Mesenchymal stem cell (in vitro differentiated cells and primary cell): Measurements from ENCODE around the gene DGKH.

Experiments
- DNase-seq: peaks from one replicate; pipeline ENCODE4 v3.0.0-alpha.2; 2013
- H2AFZ ChIP-seq: one replicate; pipeline ENCODE4 v1.6.1; 2013; ENCODE audit warnings: low read depth, mild to moderate bottlenecking, control low read depth, inconsistent platforms, low read length, moderate library complexity
- H2AK5ac ChIP-seq: 2 replicates; pipeline ENCODE4 v1.6.1; 2013; ENCODE audit warnings: low read length, moderate library complexity, mild to moderate bottlenecking, inconsistent platforms; ENCODE audit not compliant: severe bottlenecking
- H2BK120ac ChIP-seq: one replicate; pipeline ENCODE4 v1.6.1; 2013; ENCODE audit warnings: low read depth, mild to moderate bottlenecking, inconsistent platforms, low read length, moderate library complexity
- H2BK12ac ChIP-seq, 2 experiments: one replicate each; pipeline ENCODE4 v1.6.1; 2013; ENCODE audit warnings: inconsistent platforms in 2 of 2, low read length in 2 of 2, mild to moderate bottlenecking in 2 of 2, moderate library complexity in 2 of 2, control low read depth in 1 of 2
- H2BK15ac ChIP-seq: one replicate; pipeline ENCODE4 v1.6.1; 2013; ENCODE audit warnings: mild to moderate bottlenecking, low read depth, inconsistent platforms; ENCODE audit not compliant: poor library complexity, severe bottlenecking
- H2BK5ac ChIP-seq: 2 replicates; pipeline ENCODE4 v1.6.1; 2013; ENCODE audit warnings: low read depth, mild to moderate bottlenecking, low read length, control low read depth, inconsistent platforms; ENCODE audit not compliant: poor library complexity, severe bottlenecking
- H3K14ac ChIP-seq, 2 experiments: one replicate each; pipeline ENCODE4 v1.6.1; 2013; ENCODE audit warnings: inconsistent platforms in 2 of 2, low read length in 2 of 2, control low read depth in 1 of 2, mild to moderate bottlenecking in 1 of 2, moderate library complexity in 1 of 2
- H3K18ac ChIP-seq, 2 experiments: one replicate each; pipeline ENCODE4 v1.6.1; 2013; ENCODE audit warnings: inconsistent platforms in 2 of 2, low read length in 2 of 2, control low read depth in 1 of 2, low read depth in 1 of 2, mild to moderate bottlenecking in 1 of 2
- H3K23ac ChIP-seq, 2 experiments: one replicate each; pipeline ENCODE4 v1.6.1; 2013; ENCODE audit warnings: inconsistent platforms in 2 of 2, low read length in 2 of 2, mild to moderate bottlenecking in 2 of 2, moderate library complexity in 2 of 2, control low read depth in 1 of 2
- H3K27ac ChIP-seq: 2 replicates; pipeline ENCODE4 v1.5.1; 2013; ENCODE audit warnings: mild to moderate bottlenecking, moderate library complexity, low read length, control low read depth, inconsistent platforms; ENCODE audit not compliant: poor library complexity, severe bottlenecking
- H3K27me3 ChIP-seq, 2 experiments: 2 replicates each; pipeline versions ENCODE4 v1.6.1 to v1.7.0; 2013; ENCODE audit warnings: low read length in 2 of 2, mild to moderate bottlenecking in 2 of 2, moderate library complexity in 2 of 2, control low read depth in 1 of 2, inconsistent platforms in 1 of 2; ENCODE audit not compliant: control insufficient read depth in 1 of 2, insufficient read depth in 1 of 2
- H3K36me3 ChIP-seq, 2 experiments: 2 replicates each; pipeline versions ENCODE4 v1.6.1 to v1.7.0; 2013; ENCODE audit warnings: low read length in 2 of 2, control low read depth in 1 of 2, inconsistent platforms in 1 of 2, low read depth in 1 of 2, mild to moderate bottlenecking in 1 of 2; ENCODE audit not compliant: insufficient read depth in 2 of 2, control insufficient read depth in 1 of 2
- H3K4ac ChIP-seq, 2 experiments: one replicate each; pipeline ENCODE4 v1.6.1; 2013; ENCODE audit warnings: inconsistent platforms in 2 of 2, low read length in 2 of 2, mild to moderate bottlenecking in 2 of 2, moderate library complexity in 2 of 2, control low read depth in 1 of 2, low read depth in 1 of 2
- H3K4me1 ChIP-seq: 2 replicates; pipeline ENCODE4 v1.6.1; 2013; ENCODE audit warnings: low read depth, low read length, control low read depth; ENCODE audit not compliant: control insufficient read depth, insufficient read depth
- H3K4me2 ChIP-seq: 2 replicates; pipeline ENCODE4 v1.6.1; 2013; ENCODE audit warnings: low read length, mild to moderate bottlenecking, inconsistent platforms; ENCODE audit not compliant: poor library complexity, severe bottlenecking
- H3K4me3 ChIP-seq, 2 experiments: 2 replicates each; pipeline versions ENCODE4 v1.5.1 to v1.7.0; 2013; ENCODE audit warnings: low read length in 2 of 2, mild to moderate bottlenecking in 2 of 2, control low read depth in 1 of 2, low read depth in 1 of 2; ENCODE audit not compliant: insufficient read depth in 1 of 2
- H3K79me1 ChIP-seq: replicated peaks from 2 replicates; pipeline ENCODE4 v1.6.1; 2013; ENCODE audit warnings: mild to moderate bottlenecking, control low read depth, low read length, inconsistent platforms; ENCODE audit not compliant: poor library complexity, severe bottlenecking
- H3K9ac ChIP-seq: 2 replicates; pipeline ENCODE4 v1.7.0; 2013; ENCODE audit warnings: mild to moderate bottlenecking, low read length, moderate library complexity
- H3K9me3 ChIP-seq: 2 replicates; pipeline ENCODE4 v1.7.0; 2013; ENCODE audit warnings: mild to moderate bottlenecking, low read length; ENCODE audit not compliant: control insufficient read depth
- H4K8ac ChIP-seq: one replicate; pipeline ENCODE4 v1.6.1; 2013; ENCODE audit warnings: inconsistent platforms, mild to moderate bottlenecking, low read length, moderate library complexity
- H4K91ac ChIP-seq: one replicate; pipeline ENCODE4 v1.6.1; 2013; ENCODE audit warnings: mild to moderate bottlenecking, low read length, inconsistent platforms
- WGBS: methylation state at CpG from one replicate; pipeline ENCODE4 v1.1.7; 2013; ENCODE audit warnings: mixed read lengths; 5-methylcytosine and 5-hydroxymethylcytosine counted together

Gene DGKH

DNA sequence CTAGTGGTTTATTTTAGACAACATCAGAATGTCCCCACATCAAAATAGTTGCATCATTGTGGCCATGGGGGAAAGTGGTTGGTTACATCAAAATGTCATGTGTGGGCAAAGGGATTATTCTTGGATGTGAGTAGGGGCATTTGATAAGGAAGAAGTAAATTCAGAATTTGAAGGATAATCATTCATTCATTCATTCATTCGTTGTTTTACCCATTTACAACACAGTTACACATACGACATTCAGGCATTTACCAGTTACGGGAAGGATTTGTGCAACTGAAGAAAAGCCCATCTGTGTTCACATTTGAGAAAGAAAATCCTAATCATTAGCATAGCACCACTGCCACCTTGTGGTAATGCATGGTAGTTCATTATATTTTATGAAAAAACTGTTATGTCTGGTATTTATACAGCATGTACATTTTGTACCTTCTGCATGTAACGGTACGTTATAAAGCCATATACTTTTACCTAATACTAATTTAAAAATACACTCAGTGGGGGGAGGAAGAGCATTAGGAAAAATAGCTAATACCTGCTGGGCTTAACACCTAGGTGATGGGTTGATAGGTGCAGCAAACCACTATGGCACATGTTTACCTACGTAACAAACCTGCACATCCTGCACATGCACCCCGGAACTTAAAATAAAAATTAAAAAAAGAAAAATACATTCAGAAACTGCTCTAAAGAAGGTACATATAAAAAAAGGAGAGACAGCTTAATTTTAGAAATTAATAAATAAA lies 62.1 kb downstream of the DGKH start:
- Histone ChIP-seq H3K9me3 (no peaks in the 10 kb centered on the region), H3K36me3 (no peaks in the 10 kb centered on the region), H2AFZ (no peak overlapping the region), H2BK12ac (no peak overlapping the region), H4K8ac (no peak overlapping the region), H2BK15ac (no peak overlapping the region), H3K27me3 (no peaks in the 10 kb centered on the region), H3K27ac (no peak overlapping the region), H3K4ac (no peak overlapping the region), H2BK120ac (no peak overlapping the region), H2BK5ac (no peak overlapping the region), H3K4me2 (no peak overlapping the region), H4K91ac (no peak overlapping the region), H2AK5ac (no peak overlapping the region), H3K4me3 (no peak overlapping the region), H3K79me1 (peaks cover 30% of the 10 kb centered on the region), H3K9ac (peak overlapping the region; percentile 1), H3K23ac (no peak overlapping the region), H3K4me1 (peaks cover 12% of the 10 kb centered on the region), H3K18ac (no peak overlapping the region), H3K14ac (no peak overlapping the region)
- 9% methylated on average over 3 of the region's 7 CpGs for WGBS
- peak; percentile 89 for DNase-seq

DNA sequence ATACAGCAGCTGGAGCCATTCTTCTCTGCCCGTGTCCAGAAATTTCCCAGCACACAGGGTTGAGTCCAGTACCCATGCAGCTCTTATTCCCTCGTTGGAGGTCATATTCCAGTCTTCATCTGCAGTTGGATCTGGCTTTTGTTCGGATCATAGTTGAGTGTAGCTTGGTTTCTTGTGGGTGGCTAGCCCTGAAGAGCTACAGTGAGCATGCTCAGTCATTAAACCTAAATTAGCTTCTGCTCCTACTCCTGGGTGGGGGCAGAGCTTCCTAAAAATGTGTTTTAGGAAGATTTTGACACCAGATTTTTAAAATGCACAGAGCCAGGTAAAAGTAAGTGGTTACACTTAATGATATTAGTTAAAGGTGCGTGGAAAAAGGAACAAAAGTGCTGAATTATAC lies 64.4 kb downstream of the DGKH start:
- 91% methylated on average over 3 of the region's 4 CpGs for WGBS

DNA sequence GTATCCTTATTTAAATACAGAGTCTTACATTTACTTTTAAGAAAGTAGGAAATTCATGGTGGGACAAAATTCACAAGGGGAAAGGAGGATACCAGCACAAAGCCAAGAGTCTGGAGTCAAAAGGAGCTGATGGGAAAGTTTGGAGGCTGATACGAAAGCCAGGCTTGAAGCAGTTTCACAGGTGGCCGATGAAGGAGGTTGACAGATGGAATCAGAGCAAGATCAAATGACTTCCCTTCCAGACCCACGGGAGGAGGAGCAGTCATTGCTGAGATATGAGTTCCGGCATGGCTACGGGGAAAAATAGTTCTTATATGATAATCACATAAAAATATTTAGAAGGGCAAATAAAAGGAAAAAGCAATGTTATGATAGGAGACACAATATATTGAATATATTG lies 65.0 kb downstream of the DGKH start:
- H2BK120ac ChIP-seq: no peak overlapping the region
- H2BK15ac ChIP-seq: no peak overlapping the region
- no peak overlapping the region for H2AFZ ChIP-seq
- no peak overlapping the region for H2BK5ac ChIP-seq
- H3K79me1 ChIP-seq: peaks cover 32% of the 10 kb centered on the region
- no peak overlapping the region for H4K8ac ChIP-seq
- no peak overlapping the region for H3K4me2 ChIP-seq
- DNase-seq: no peak
- no peak overlapping the region for H3K4ac ChIP-seq
- H3K9ac ChIP-seq: no peak overlapping the region
- H2AK5ac ChIP-seq: no peak overlapping the region
- no peak overlapping the region for H4K91ac ChIP-seq
- no peaks in the 10 kb centered on the region for H3K9me3 ChIP-seq
- no peak overlapping the region for H3K14ac ChIP-seq
- WGBS: 84% methylated on average over 3 of the region's 5 CpGs
- no peak overlapping the region for H2BK12ac ChIP-seq
- H3K4me1 ChIP-seq: peaks cover 2% of the 10 kb centered on the region
- H3K4me3 ChIP-seq: no peak overlapping the region
- no peaks in the 10 kb centered on the region for H3K27me3 ChIP-seq
- no peak overlapping the region for H3K27ac ChIP-seq
- no peaks in the 10 kb centered on the region for H3K36me3 ChIP-seq
- H3K23ac ChIP-seq: peak overlapping the region in 1 of 2 experiments; percentile 22
- no peak overlapping the region for H3K18ac ChIP-seq

More for the DNA sequence above, 64.4 kb downstream of the DGKH start:
- Histone ChIP-seq H3K14ac (no peak overlapping the region), H4K8ac (no peak overlapping the region), H3K18ac (no peak overlapping the region), H2AFZ (no peak overlapping the region), H4K91ac (no peak overlapping the region), H2BK5ac (no peak overlapping the region), H3K23ac (no peak overlapping the region), H3K36me3 (no peaks in the 10 kb centered on the region), H2BK120ac (no peak overlapping the region), H3K4me3 (no peak overlapping the region), H3K9ac (no peak overlapping the region), H2BK12ac (no peak overlapping the region), H3K27me3 (no peaks in the 10 kb centered on the region), H3K79me1 (peaks cover 33% of the 10 kb centered on the region), H3K4ac (no peak overlapping the region), H3K4me2 (no peak overlapping the region), H3K4me1 (peaks cover 2% of the 10 kb centered on the region), H2AK5ac (no peak overlapping the region), H2BK15ac (no peak overlapping the region), H3K27ac (no peak overlapping the region), H3K9me3 (no peaks in the 10 kb centered on the region)
- no peak for DNase-seq

DNA sequence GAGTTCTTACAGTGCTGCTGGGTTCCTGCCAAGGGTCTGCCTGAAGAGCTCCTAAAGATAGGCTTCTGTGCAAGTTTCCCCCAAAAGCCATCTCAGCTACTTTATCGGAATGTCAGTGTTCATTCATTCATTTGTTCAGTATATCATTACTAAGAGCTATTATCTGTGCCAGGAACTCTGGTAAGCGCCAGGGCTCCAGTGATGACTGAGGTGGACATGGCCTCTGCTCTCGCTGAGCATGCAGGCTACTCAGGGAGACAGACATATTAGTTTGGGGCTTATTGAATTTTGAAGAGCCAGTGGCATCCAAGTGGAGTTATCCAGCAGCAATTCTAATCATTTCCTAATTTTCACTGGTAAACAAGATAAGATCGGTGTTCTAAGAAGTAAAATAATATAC lies 65.8 kb downstream of the DGKH start:
- Histone ChIP-seq H3K23ac (no peak overlapping the region), H3K9me3 (no peaks in the 10 kb centered on the region)

More for the DNA sequence above, 65.8 kb downstream of the DGKH start:
- Histone ChIP-seq H2BK15ac (no peak overlapping the region), H2AFZ (no peak overlapping the region), H3K4me3 (no peak overlapping the region), H3K18ac (no peak overlapping the region), H2BK120ac (no peak overlapping the region), H2AK5ac (no peak overlapping the region), H4K91ac (no peak overlapping the region), H3K36me3 (no peaks in the 10 kb centered on the region), H3K14ac (no peak overlapping the region), H3K4ac (no peak overlapping the region), H3K4me2 (no peak overlapping the region), H4K8ac (no peak overlapping the region), H2BK5ac (no peak overlapping the region), H2BK12ac (no peak overlapping the region), H3K4me1 (peaks cover 4% of the 10 kb centered on the region), H3K27ac (no peak overlapping the region), H3K27me3 (no peaks in the 10 kb centered on the region), H3K9ac (no peak overlapping the region), H3K79me1 (peaks cover 32% of the 10 kb centered on the region)
- no peak for DNase-seq
- 46% methylated on average over 2 of the region's 4 CpGs for WGBS
